ENCODE results near the gene HSD17B2.

HSD17B2 gene

GRCh38 chr16:82071421-82071820 is 36.4 kb downstream of the HSD17B2 start:
- H3K4me3 ChIP-seq (ENCODE audit: low read length), result no peak overlapping the region
- no peak for DNase-seq (ENCODE audit: low read depth)
- TF ChIP-seq CTCF (conservative IDR thresholded peaks at IDR 0.05; ENCODE audit: low read depth, low read length), result no peak

GRCh38 chr16:82072313-82072712 is 37.3 kb downstream of the HSD17B2 start:
- DNase-seq (ENCODE audit: low read depth), result no peak
- H3K4me3 ChIP-seq (ENCODE audit: low read length), result no peak overlapping the region
- TF ChIP-seq CTCF (conservative IDR thresholded peaks at IDR 0.05; ENCODE audit: low read depth, low read length), result no peak

- DNase-seq (ENCODE audit: low read depth), result no peak
- no peak overlapping the region for H3K4me3 ChIP-seq (ENCODE audit: low read length)
- no peak for TF ChIP-seq CTCF (conservative IDR thresholded peaks at IDR 0.05; ENCODE audit: low read depth, low read length)
Observed at GRCh38 chr16:82074019-82074558, 39.0 kb downstream of the HSD17B2 start.

- no peak for TF ChIP-seq CTCF (conservative IDR thresholded peaks at IDR 0.05; ENCODE audit: low read depth, low read length)
- no peak for DNase-seq (ENCODE audit: low read depth)
- no peak overlapping the region for H3K4me3 ChIP-seq (ENCODE audit: low read length)
Observed at GRCh38 chr16:82078125-82078524, 43.1 kb downstream of the HSD17B2 start.

GRCh38 chr16:82079892-82080291 is 44.8 kb downstream of the HSD17B2 start:
- no peak overlapping the region for H3K4me3 ChIP-seq (ENCODE audit: low read length)
- no peak for TF ChIP-seq CTCF (conservative IDR thresholded peaks at IDR 0.05; ENCODE audit: low read depth, low read length)
- DNase-seq (ENCODE audit: low read depth), result no peak

GRCh38 chr16:82081264-82081663 is 46.2 kb downstream of the HSD17B2 start:
- no peak for TF ChIP-seq CTCF (conservative IDR thresholded peaks at IDR 0.05; ENCODE audit: low read depth, low read length)
- H3K4me3 ChIP-seq (ENCODE audit: low read length), result no peak overlapping the region
- no peak for DNase-seq (ENCODE audit: low read depth)

- no peak for DNase-seq (ENCODE audit: low read depth)
- TF ChIP-seq CTCF (conservative IDR thresholded peaks at IDR 0.05; ENCODE audit: low read depth, low read length), result no peak
- H3K4me3 ChIP-seq (ENCODE audit: low read length), result no peak overlapping the region
Observed at GRCh38 chr16:82082097-82082496, 47.0 kb downstream of the HSD17B2 start.

Measured in retinal pigment epithelial cell (primary cell).